Common myeloid progenitor, CD34-positive (primary cell): Measurements from ENCODE around the gene SSBP3.

Experiments
- CTCF ChIA-PET: fragments of 350-600 bp; sonication (Branson Sonifier 250); formaldehyde crosslinking; loops from one replicate; lab custom pipeline; 2021; ENCODE audit warnings: antibody characterized with exemption; lab: Charles Lee
- POLR2A ChIA-PET: fragments of 350-600 bp; sonication (Branson Sonifier 250); formaldehyde crosslinking; loops from one replicate; lab custom pipeline; 2021; ENCODE audit warnings: antibody characterized with exemption; lab: Charles Lee
- DNase-seq, 3 donors: peaks; one replicate each; pipeline versions ENCODE4 v3.0.0 to v3.0.0-alpha.2; 2013
- H3K27ac ChIP-seq, 2 experiments: 1 replicate in 1 of 2; 2 replicates in 1 of 2; pipeline ENCODE4 v1.7.0; 2013; ENCODE audit warnings: inconsistent platforms in 2 of 2, low read length in 2 of 2, mild to moderate bottlenecking in 2 of 2, low read depth in 1 of 2, moderate library complexity in 1 of 2; ENCODE audit not compliant: severe bottlenecking in 2 of 2, insufficient read depth in 1 of 2, poor library complexity in 1 of 2
- H3K27me3 ChIP-seq, 5 experiments: replicated peaks in 2 of 5; 1 replicate in 3 of 5; 2 replicates in 2 of 5; pipeline versions ENCODE4 v1.6.1 to v1.7.0; 2013; ENCODE audit warnings: low read length in 4 of 5, mild to moderate bottlenecking in 2 of 5, moderate library complexity in 2 of 5, inconsistent platforms in 1 of 5; ENCODE audit not compliant: insufficient read depth in 5 of 5, control insufficient read depth in 4 of 5
- H3K36me3 ChIP-seq, 4 experiments: 1 replicate in 2 of 4; 2 replicates in 2 of 4; pipeline versions ENCODE4 v1.6.1 to v1.7.0; 2013; ENCODE audit warnings: low read length in 3 of 4, control low read depth in 1 of 4, mild to moderate bottlenecking in 1 of 4; ENCODE audit not compliant: control insufficient read depth in 4 of 4, insufficient read depth in 4 of 4
- H3K4me1 ChIP-seq, 4 experiments: 1 replicate in 3 of 4; 2 replicates in 1 of 4; pipeline versions ENCODE4 v1.6.1 to v1.7.1; 2013; ENCODE audit warnings: low read length in 3 of 4, mild to moderate bottlenecking in 3 of 4, control low read depth in 1 of 4, inconsistent platforms in 1 of 4, moderate library complexity in 1 of 4; ENCODE audit not compliant: control insufficient read depth in 4 of 4, insufficient read depth in 4 of 4; ENCODE audit errors: control extremely low read depth in 1 of 4
- H3K4me3 ChIP-seq, 7 experiments: 1 replicate in 4 of 7; 2 replicates in 3 of 7; pipeline versions ENCODE4 v1.5.1 to v1.7.0; 2013; ENCODE audit warnings: mild to moderate bottlenecking in 7 of 7, low read length in 6 of 7, moderate library complexity in 6 of 7, inconsistent platforms in 2 of 7, low read depth in 2 of 7, control low read depth in 1 of 7; ENCODE audit not compliant: insufficient read depth in 4 of 7, control insufficient read depth in 1 of 7; ENCODE audit errors: extremely low read depth in 1 of 7
- H3K9me3 ChIP-seq, 5 experiments: 1 replicate in 4 of 5; 2 replicates in 1 of 5; pipeline versions ENCODE4 v1.6.1 to v1.7.1; 2013; ENCODE audit warnings: low read length in 4 of 5, mild to moderate bottlenecking in 2 of 5, inconsistent platforms in 1 of 5, low read depth in 1 of 5, moderate library complexity in 1 of 5; ENCODE audit not compliant: control insufficient read depth in 4 of 5, insufficient read depth in 2 of 5; ENCODE audit errors: control extremely low read depth in 1 of 5
- WGBS: methylation state at CpG from one replicate; pipeline ENCODE4 v1.1.5; 2013; ENCODE audit not compliant: insufficient coverage; 5-methylcytosine and 5-hydroxymethylcytosine counted together

SSBP3 gene

DNA sequence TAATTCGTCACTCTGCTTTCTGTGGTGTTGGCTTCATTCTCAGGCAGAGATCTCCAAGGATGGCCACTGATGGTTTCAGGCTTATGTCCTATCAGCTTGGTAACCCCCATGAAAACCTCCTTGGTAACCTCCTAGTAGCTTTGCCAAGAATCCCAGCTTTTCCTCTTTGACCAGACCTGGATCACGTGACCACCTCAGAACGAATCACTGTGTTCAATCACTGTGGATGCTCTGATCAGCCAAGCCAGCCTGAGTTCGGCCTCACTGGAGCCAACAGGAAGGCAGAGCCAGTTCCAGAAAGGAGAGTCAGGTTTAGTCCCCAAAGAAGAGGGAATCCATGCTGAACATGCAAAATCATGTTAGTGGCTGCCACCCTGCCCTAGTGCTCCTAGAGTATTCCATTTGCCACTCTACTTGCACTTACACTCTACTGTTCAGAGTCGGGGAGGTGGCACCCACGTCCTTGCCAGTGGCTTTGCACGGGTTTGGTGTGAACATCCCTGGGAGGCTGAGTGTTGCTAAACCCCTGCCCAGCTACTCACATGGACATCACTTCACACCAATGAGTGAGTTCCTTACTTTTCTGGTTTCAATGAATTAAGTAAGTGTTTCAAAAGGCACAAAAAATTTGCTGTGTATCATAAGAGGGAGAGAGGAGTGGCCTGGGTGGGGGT lies 33.5 kb upstream of the SSBP3 start:
- Histone ChIP-seq H3K9me3 (no peaks in the 10 kb centered on the region), H3K36me3 (no peaks in the 10 kb centered on the region), H3K4me1 (no peaks in the 10 kb centered on the region), H3K27ac (no peak overlapping the region), H3K27me3 (no peaks in the 10 kb centered on the region), H3K4me3 (no peak overlapping the region)
- no peak for DNase-seq
- CTCF ChIA-PET: interaction anchor here (0.7 to 1.7 kb wide), 3 partner anchors 11 to 303 kb away, joined by 3 to 7 read pairs (median 3); no protein-coding TSS in a partner anchor
- POLR2A ChIA-PET: interaction anchor here (0.6 kb wide), 1 partner anchor 22 kb away, joined by 3 read pairs; no protein-coding TSS in a partner anchor
- 94% methylated on average over 7 of the region's 7 CpGs for WGBS

DNA sequence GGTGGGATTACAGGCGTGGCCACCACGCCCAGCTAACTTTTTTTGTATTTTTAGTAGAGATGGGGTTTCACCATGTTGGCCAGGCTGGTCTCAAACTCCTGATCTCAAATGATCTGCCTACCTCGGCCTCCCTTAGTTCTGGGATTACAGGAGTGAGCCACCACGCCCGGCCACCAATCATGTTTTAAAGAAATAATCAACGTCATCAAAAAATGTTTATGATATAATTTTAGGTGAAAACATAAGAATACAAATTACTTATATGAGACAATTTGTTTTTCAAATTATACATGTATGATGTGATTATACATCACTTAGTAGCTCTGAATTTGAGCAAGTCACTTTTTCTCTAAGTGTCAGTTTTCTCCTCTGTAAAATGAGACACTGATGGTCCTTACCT lies 31.6 kb upstream of the SSBP3 start:
- DNase-seq: no peak
- Histone ChIP-seq H3K4me3 (no peak overlapping the region), H3K9me3 (no peaks in the 10 kb centered on the region), H3K4me1 (no peaks in the 10 kb centered on the region), H3K27me3 (no peaks in the 10 kb centered on the region), H3K36me3 (no peaks in the 10 kb centered on the region), H3K27ac (no peak overlapping the region)
- WGBS: no CpG with 5 or more reads among the region's 6 CpGs
- ChIA-PET CTCF (no interaction called here), POLR2A (no interaction called here)

- Histone ChIP-seq H3K4me1 (no peaks in the 10 kb centered on the region), H3K27me3 (no peaks in the 10 kb centered on the region), H3K9me3 (no peaks in the 10 kb centered on the region), H3K36me3 (no peaks in the 10 kb centered on the region), H3K27ac (no peak overlapping the region), H3K4me3 (no peak overlapping the region)
- DNase-seq: no peak
- ChIA-PET POLR2A (no interaction called here), CTCF (no interaction called here)
- WGBS: 87% methylated on average over 5 of the region's 5 CpGs
Observed at GRCh38 chr1:54436826-54437225, 30.6 kb upstream of the SSBP3 start.

- Histone ChIP-seq H3K27me3 (no peaks in the 10 kb centered on the region), H3K9me3 (no peaks in the 10 kb centered on the region), H3K4me3 (no peak overlapping the region), H3K4me1 (peaks cover 0 to 6% (median 1%) of the 10 kb centered on the region in 4 experiments), H3K27ac (no peak overlapping the region), H3K36me3 (no peaks in the 10 kb centered on the region)
- ChIA-PET POLR2A (interaction anchor here (0.6 kb wide), 1 partner anchor 24 kb away, joined by 3 read pairs; the partner anchor contains the start of gene SSBP3), CTCF (interaction anchor here (1.4 to 1.5 kb wide), 2 partner anchors 9 to 50 kb away, joined by 3 to 7 read pairs; no protein-coding TSS in a partner anchor)
- 95% methylated on average over 2 of the region's 6 CpGs for WGBS
- DNase-seq: no peak
Observed at GRCh38 chr1:54429838-54430237, 23.6 kb upstream of the SSBP3 start.

DNA sequence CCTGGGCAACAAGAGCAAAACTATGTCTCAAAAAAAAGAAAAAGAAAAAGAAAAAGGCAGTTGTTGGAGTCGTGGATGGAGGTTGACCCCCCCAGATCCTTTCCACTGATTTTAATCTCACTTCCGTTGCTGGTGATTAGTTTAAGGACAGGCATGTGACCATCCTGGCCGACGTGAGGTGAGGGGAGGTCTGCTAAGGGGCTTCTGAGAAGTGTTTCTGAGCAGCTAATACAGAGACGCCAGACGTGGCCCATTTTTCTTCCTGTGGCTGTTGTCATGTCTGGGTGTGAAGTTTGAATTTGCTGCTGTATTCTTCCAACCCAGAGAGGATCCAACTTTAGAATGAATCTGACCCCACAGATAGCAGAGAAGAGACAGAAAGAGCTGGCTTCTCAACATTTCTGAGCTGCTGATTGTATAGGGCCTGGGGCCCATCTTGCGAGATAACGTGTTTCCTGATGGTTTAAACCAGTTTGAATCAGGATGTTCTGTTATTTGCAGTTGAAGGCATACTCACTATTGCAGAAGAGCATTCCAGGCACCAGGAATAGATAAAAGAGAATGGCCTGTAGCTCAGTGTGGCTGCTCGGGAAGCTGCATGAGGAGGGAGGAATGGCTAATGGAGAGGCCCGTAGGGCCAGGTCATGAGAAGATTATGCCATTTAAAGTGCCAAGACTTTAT lies 22.8 kb upstream of the SSBP3 start:
- Histone ChIP-seq H3K27ac (no peak overlapping the region), H3K27me3 (no peaks in the 10 kb centered on the region), H3K4me3 (no peak overlapping the region), H3K4me1 (peaks cover 0 to 6% (median 1%) of the 10 kb centered on the region in 4 experiments), H3K36me3 (no peaks in the 10 kb centered on the region), H3K9me3 (no peaks in the 10 kb centered on the region)
- peak; percentile 20 to 68 (median 51) for DNase-seq
- ChIA-PET POLR2A (interaction anchor here (0.6 kb wide), 1 partner anchor 244 kb away, joined by 7 read pairs; no protein-coding TSS in a partner anchor), CTCF (interaction anchor here (1.4 to 1.5 kb wide), 2 partner anchors 10 to 50 kb away, joined by 3 to 7 read pairs; no protein-coding TSS in a partner anchor)
- WGBS: 39% methylated on average over 9 of the region's 10 CpGs

GRCh38 chr1:54425152-54425584 lies 19.0 kb upstream of the SSBP3 start:
- CTCF ChIA-PET: interaction anchor here (1.4 to 1.5 kb wide), 3 partner anchors 10 to 59 kb away, joined by 3 to 6 read pairs (median 3); no protein-coding TSS in a partner anchor
- Histone ChIP-seq H3K4me3 (no peak overlapping the region), H3K27ac (no peak overlapping the region), H3K4me1 (peaks cover 0 to 6% (median 1%) of the 10 kb centered on the region in 4 experiments), H3K36me3 (no peaks in the 10 kb centered on the region), H3K9me3 (no peaks in the 10 kb centered on the region), H3K27me3 (no peaks in the 10 kb centered on the region)
- 99% methylated on average over 9 of the region's 9 CpGs for WGBS
- POLR2A ChIA-PET: no interaction called here
- no peak for DNase-seq

- 92% methylated on average over 1 of the region's 2 CpGs for WGBS
- no peaks in the 10 kb centered on the region for H3K36me3 ChIP-seq
- H3K27me3 ChIP-seq: no peaks in the 10 kb centered on the region
- CTCF ChIA-PET: interaction anchor here (0.7 to 1.5 kb wide), 3 partner anchors 8 to 59 kb away, joined by 3 read pairs; no protein-coding TSS in a partner anchor
- H3K9me3 ChIP-seq: no peaks in the 10 kb centered on the region
- H3K4me1 ChIP-seq: peaks cover 0 to 6% (median 1%) of the 10 kb centered on the region in 4 experiments
- POLR2A ChIA-PET: no interaction called here
- no peak overlapping the region for H3K27ac ChIP-seq
- no peak overlapping the region for H3K4me3 ChIP-seq
- no peak for DNase-seq
Observed at GRCh38 chr1:54424398-54424797, 18.2 kb upstream of the SSBP3 start.
